Caco-2 (cell line): ENCODE results near the gene SECISBP2. TPM values are rescaled to one million over a fixed set of nuclear protein-coding genes. Genes with fewer than 3 reads are reported as not detected.

Source experiments
- BruUV-seq: library from RNA; stranded (reverse); fragments of 400-500 nt; replicated peaks from 2 replicates; lab custom pipeline; 2021; lab: Mats Ljungman, UMichigan
- CTCF ChIA-PET: fragments of 300-600 bp; sonication (Branson Sonifier 250); formaldehyde crosslinking; loops from one replicate; lab custom pipeline; 2022; ENCODE audit warnings: antibody characterized with exemption; lab: Charles Lee
- POLR2A ChIA-PET: fragments of 300-600 bp; sonication (Branson Sonifier 250); formaldehyde crosslinking; loops from one replicate; lab custom pipeline; 2022; ENCODE audit warnings: antibody characterized with exemption; lab: Charles Lee
- DNase-seq, 2 experiments: peaks; one replicate each; pipeline versions ENCODE4 v3.0.0 to v3.0.0-alpha.2; 2020 to 2022
- H3K27me3 ChIP-seq: replicated peaks from 2 replicates; pipeline ENCODE4 v1.6.0; 2011; ENCODE audit warnings: low read length; ENCODE audit not compliant: control insufficient read depth, insufficient read depth
- H3K36me3 ChIP-seq: 2 replicates; pipeline ENCODE4 v1.5.1; 2011; ENCODE audit warnings: low read length; ENCODE audit not compliant: control insufficient read depth, insufficient read depth
- H3K4me1 ChIP-seq: fragments of 250-450 bp; sonication (Bioruptor Pico); 2 replicates; pipeline ENCODE4 v1.5.1; 2020; ENCODE audit warnings: mild to moderate bottlenecking
- H3K4me3 ChIP-seq: 2 replicates; pipeline ENCODE4 v1.5.1; 2011; ENCODE audit warnings: low read depth, mild to moderate bottlenecking, control low read depth, low read length
- H3K9me3 ChIP-seq: fragments of 250-450 bp; sonication (Bioruptor Pico); 2 replicates; pipeline ENCODE4 v1.5.1; 2020; ENCODE audit warnings: mild to moderate bottlenecking, moderate library complexity
- H3K27ac Mint-ChIP-seq: one replicate; pipeline ENCODE4 v1.8.0; 2022; ENCODE audit warnings: mixed read lengths; ENCODE audit not compliant: unreplicated experiment
- H3K27me3 Mint-ChIP-seq: one replicate; pipeline ENCODE4 v1.8.0; 2022; ENCODE audit warnings: mixed read lengths; ENCODE audit not compliant: insufficient read depth, unreplicated experiment
- H3K36me3 Mint-ChIP-seq: one replicate; pipeline ENCODE4 v1.8.0; 2022; ENCODE audit warnings: mild to moderate bottlenecking, mixed read lengths; ENCODE audit not compliant: insufficient read depth, unreplicated experiment
- H3K4me1 Mint-ChIP-seq: one replicate; pipeline ENCODE4 v1.8.0; 2022; ENCODE audit warnings: low read depth, mixed read lengths; ENCODE audit not compliant: unreplicated experiment
- H3K4me3 Mint-ChIP-seq: one replicate; pipeline ENCODE4 v1.8.0; 2022; ENCODE audit warnings: mild to moderate bottlenecking, moderate library complexity, mixed read lengths; ENCODE audit not compliant: unreplicated experiment
- H3K9me3 Mint-ChIP-seq: one replicate; pipeline ENCODE4 v1.8.0; 2022; ENCODE audit warnings: mixed read lengths; ENCODE audit not compliant: unreplicated experiment
- CTCF ChIP-seq, 2 experiments: fragments of 200-600 bp in 1 of 2; IDR thresholded peaks; 1 replicate in 1 of 2; 2 replicates in 1 of 2; pipeline versions ENCODE4 v1.5.1 to v1.8.0; 2011 to 2022; ENCODE audit warnings: antibody characterized with exemption in 1 of 2, control low read depth in 1 of 2, inconsistent platforms in 1 of 2, low read depth in 1 of 2, low read length in 1 of 2, mild to moderate bottlenecking in 1 of 2, moderate library complexity in 1 of 2; ENCODE audit not compliant: insufficient read depth in 1 of 2, severe bottlenecking in 1 of 2, unreplicated experiment in 1 of 2
- intact Hi-C: fragments of 100-400 bp; cut with micrococcal nuclease; formaldehyde crosslinking; loops from one replicate; pipeline ENCODE4 v1.10.0; 2022; ENCODE audit not compliant: unreplicated experiment
- total RNA-seq: library from RNA; stranded (reverse); gene quantifications from 2 replicates; pipeline ENCODE4 v1.2.3, GENCODE V29; 2022

The SECISBP2 gene
- total RNA-seq, 1 experiment from 2014 or later, result 21.0 TPM

- peak overlapping the region; percentile 58 for H3K4me3 ChIP-seq
- ChIA-PET POLR2A (interaction anchor here (0.6 kb wide), 1 partner anchor 18 kb away, joined by 4 read pairs; no protein-coding TSS in a partner anchor), CTCF (no interaction called here)
- DNase-seq, result no peak
- no peaks in the 10 kb centered on the region for H3K9me3 ChIP-seq
- peak overlapping the region; percentile 80 for H3K4me3 Mint-ChIP-seq
- H3K9me3 Mint-ChIP-seq, result no peaks in the 10 kb centered on the region
- BruUV-seq, result TSS peak; percentile 44
- H3K27ac Mint-ChIP-seq, result peak overlapping the region; percentile 98
- no peaks in the 10 kb centered on the region for H3K27me3 Mint-ChIP-seq
- H3K4me1 Mint-ChIP-seq, result no peaks in the 10 kb centered on the region
- intact Hi-C loops, result loop anchor here (10.0 kb wide), 1 partner anchor 127 kb away; no protein-coding TSS in a partner anchor
- H3K36me3 ChIP-seq, result no peaks in the 10 kb centered on the region
- H3K36me3 Mint-ChIP-seq, result peaks cover 42% of the 10 kb centered on the region
- H3K27me3 ChIP-seq, result no peaks in the 10 kb centered on the region
- TF ChIP-seq CTCF (IDR thresholded peaks at IDR 0.05; ENCODE audit: insufficient read depth in 1 of 2, low read depth in 1 of 2, low read length in 1 of 2, severe bottlenecking in 1 of 2, unreplicated experiment in 1 of 2), result no peak
- no peaks in the 10 kb centered on the region for H3K4me1 ChIP-seq
Observed at GRCh38 chr9:89311346-89312221, 6.7 kb upstream of the SECISBP2 start.

DNA sequence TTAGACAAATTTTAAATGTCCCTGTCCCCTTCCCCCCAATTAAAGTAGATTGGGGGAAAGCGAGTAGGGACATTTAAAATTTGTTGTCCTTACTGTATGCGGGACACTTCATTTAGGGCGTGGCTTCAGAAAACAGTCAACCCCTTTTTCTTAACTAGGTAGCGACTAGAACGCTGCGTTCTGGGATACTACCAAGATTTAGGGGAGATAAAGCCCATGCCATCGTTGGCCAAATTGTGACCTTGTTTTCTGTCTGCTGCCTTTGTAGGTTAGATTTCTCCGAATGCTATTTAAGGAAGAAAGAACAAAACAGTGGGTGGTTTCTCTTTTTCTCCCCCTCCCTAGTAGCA lies 6.1 kb upstream of the SECISBP2 start:
- Mint-ChIP-seq H3K9me3 (no peaks in the 10 kb centered on the region), H3K27me3 (no peaks in the 10 kb centered on the region), H3K36me3 (peaks cover 48% of the 10 kb centered on the region), H3K4me1 (peaks cover under 1% of the 10 kb centered on the region), H3K27ac (no peak overlapping the region), H3K4me3 (peak overlapping the region; percentile 80)
- no peak for DNase-seq
- H3K9me3 ChIP-seq, result no peaks in the 10 kb centered on the region
- H3K36me3 ChIP-seq, result no peaks in the 10 kb centered on the region
- intact Hi-C loops, result loop anchor here (10.0 kb wide), 1 partner anchor 127 kb away; no protein-coding TSS in a partner anchor
- no TSS peak for BruUV-seq
- H3K27me3 ChIP-seq, result no peaks in the 10 kb centered on the region
- CTCF ChIA-PET, result no interaction called here
- no peaks in the 10 kb centered on the region; the same call in 1 of the 2 replicates for H3K4me1 ChIP-seq
- H3K4me3 ChIP-seq, result peak overlapping the region; percentile 58
- POLR2A ChIA-PET, result interaction anchor here (0.6 kb wide), 1 partner anchor 17 kb away, joined by 4 read pairs; no protein-coding TSS in a partner anchor
- TF ChIP-seq CTCF (IDR thresholded peaks at IDR 0.05; ENCODE audit: insufficient read depth in 1 of 2, low read depth in 1 of 2, low read length in 1 of 2, severe bottlenecking in 1 of 2, unreplicated experiment in 1 of 2), result no peak

- intact Hi-C loops, result loop anchor here (10.0 kb wide), 1 partner anchor 129 kb away; no protein-coding TSS in a partner anchor
- H3K27ac Mint-ChIP-seq, result no peak overlapping the region
- Histone ChIP-seq H3K27me3 (no peaks in the 10 kb centered on the region), H3K9me3 (no peaks in the 10 kb centered on the region), H3K4me3 (peak overlapping the region; percentile 7; the same call in 1 of the 2 replicates), H3K4me1 (no peaks in the 10 kb centered on the region; the same call in 1 of the 2 replicates), H3K36me3 (no peaks in the 10 kb centered on the region)
- H3K27me3 Mint-ChIP-seq, result no peaks in the 10 kb centered on the region
- ChIA-PET POLR2A (no interaction called here), CTCF (no interaction called here)
- H3K4me3 Mint-ChIP-seq, result peak overlapping the region; percentile 80
- no peak for DNase-seq
- peaks cover 8% of the 10 kb centered on the region for H3K4me1 Mint-ChIP-seq
- H3K9me3 Mint-ChIP-seq, result no peaks in the 10 kb centered on the region
- TF ChIP-seq CTCF (IDR thresholded peaks at IDR 0.05; ENCODE audit: insufficient read depth in 1 of 2, low read depth in 1 of 2, low read length in 1 of 2, severe bottlenecking in 1 of 2, unreplicated experiment in 1 of 2), result no peak
- no TSS peak for BruUV-seq
- H3K36me3 Mint-ChIP-seq, result peaks cover 63% of the 10 kb centered on the region
Observed at GRCh38 chr9:89313842-89314241, 4.5 kb upstream of the SECISBP2 start.
